NCI-H524 (cell line): Measurements from ENCODE around the gene CRYBA1.
"Not testable (repeated sequence)": the region's sequence is repeated elsewhere in the genome, so short reads cannot be mapped to it uniquely, and the experiment has no call there.

Source experiments
- DNase-seq, 2 experiments: peaks; one replicate each; lab custom pipeline; 2025; lab: John Stamatoyannopoulos, UW

Gene CRYBA1

GRCh38 chr17:29246628-29247027 lies at the start of gene CRYBA1:
TSS of gene CRYBA1 (plus strand) at chr17:29246859. CDS start at chr17:29246864, 5 bp downstream.
- DNase-seq, result peak in 1 of 2 experiments; percentile 34

GRCh38 chr17:29197516-29198272 lies 49.0 kb upstream of the CRYBA1 start:
- DNase-seq, result no peak

DNA sequence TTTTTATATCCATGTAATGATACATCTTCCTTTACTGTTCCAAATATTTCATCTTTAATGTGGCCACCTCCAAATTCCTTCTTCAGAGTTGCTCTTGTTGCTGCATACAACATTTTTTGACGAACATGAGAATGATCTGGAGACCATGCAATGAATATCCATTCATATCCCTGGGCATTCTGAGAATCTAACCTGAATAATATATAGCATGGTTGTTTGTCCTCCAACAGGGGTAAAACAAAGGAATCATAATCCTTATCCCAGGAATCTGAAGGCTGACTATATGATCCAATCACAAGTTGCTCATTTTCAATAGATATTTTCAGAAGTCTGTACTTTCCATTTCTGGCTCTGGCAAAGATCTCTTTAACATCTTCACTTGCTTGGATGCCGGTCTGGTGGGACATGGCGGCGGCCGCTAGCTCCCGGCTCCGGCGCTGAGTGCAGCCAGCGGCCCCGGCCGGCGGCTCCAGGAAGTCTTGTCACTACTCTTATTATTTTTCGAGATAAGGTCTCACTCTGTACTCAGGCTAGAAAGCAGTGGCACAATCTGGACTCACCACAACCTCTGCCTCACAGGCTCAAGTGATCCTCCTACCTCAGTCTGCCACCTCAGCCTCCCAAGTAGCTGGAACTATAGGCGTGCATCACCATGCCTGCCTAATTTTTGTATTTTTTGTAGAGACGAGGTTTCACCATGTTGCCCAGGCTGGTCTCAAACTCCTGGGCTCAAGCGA lies 42.4 kb upstream of the CRYBA1 start:
- DNase-seq, result not testable (repeated sequence)

- no peak for DNase-seq
These were observed 41.6 kb upstream of the CRYBA1 start for GRCh38 chr17:29205047-29205446.

GRCh38 chr17:29207975-29208374 lies 38.7 kb upstream of the CRYBA1 start:
- no peak for DNase-seq

DNA sequence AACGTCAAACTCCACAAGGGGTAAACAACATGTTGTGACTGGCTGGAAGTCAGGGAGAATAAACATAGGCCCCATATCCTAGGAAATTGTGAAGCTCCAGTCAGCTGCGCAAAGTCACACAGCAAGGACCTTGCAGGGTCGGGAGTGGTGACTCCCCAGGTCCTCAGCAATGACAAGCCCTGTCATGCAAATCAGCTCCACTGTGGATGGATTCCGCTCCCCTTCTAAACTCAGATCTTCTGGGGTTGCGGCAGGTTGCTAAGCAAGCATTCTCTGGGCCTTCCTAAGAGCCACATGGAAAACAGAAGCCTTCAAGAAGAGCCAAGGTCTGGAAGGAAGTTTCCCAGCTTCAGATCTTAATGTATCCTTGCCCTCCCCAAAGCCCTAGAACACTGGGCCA lies 37.6 kb upstream of the CRYBA1 start:
- no peak for DNase-seq

- DNase-seq, result no peak
These were observed 35.8 kb upstream of the CRYBA1 start for GRCh38 chr17:29210879-29211278.

- DNase-seq, result no peak
These were observed 34.5 kb upstream of the CRYBA1 start for GRCh38 chr17:29212094-29212631.

DNA sequence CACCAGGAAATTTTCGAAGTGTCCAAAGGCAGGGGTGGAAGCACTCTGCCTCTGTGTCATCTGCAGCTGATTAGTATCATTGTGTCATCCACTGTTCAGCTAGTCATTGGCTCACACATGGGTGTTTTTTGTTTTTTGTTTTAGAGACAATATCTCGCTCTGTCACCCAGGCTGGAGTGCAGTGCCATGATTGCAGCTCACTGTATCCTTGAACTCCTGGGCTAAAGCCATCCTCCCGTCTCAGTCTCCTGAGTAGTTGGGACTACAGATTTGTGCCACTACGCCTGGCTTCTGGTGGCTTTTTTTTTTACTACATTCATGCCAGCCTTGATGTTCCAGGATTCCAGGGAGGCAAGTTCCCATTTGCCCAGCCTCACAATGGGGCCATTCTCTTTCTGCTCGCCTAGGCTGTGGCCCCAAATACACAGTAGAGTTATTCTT lies 34.0 kb upstream of the CRYBA1 start:
- DNase-seq, result no peak

- DNase-seq, result no peak
These were observed 32.2 kb upstream of the CRYBA1 start for GRCh38 chr17:29214215-29215146.

DNA sequence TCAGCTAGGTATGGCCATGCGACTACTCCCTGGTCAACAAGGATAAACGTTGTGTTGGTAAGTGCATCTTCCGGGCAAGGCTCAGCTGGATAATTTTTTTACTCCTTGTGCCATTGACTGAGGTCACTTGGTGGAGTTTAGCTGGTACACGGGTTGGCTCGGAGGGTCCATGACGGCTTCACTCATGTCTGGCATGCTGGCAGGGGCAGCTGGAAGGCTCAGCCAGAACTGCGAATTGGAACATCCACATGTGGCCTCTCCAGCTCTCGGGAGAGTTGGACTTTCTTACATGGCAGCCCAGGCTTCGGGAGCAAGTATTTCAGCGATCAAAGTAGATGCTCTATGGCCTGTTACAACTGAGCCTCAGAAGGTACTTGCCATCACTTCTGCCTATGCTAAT lies 31.5 kb upstream of the CRYBA1 start:
- DNase-seq, result no peak

DNA sequence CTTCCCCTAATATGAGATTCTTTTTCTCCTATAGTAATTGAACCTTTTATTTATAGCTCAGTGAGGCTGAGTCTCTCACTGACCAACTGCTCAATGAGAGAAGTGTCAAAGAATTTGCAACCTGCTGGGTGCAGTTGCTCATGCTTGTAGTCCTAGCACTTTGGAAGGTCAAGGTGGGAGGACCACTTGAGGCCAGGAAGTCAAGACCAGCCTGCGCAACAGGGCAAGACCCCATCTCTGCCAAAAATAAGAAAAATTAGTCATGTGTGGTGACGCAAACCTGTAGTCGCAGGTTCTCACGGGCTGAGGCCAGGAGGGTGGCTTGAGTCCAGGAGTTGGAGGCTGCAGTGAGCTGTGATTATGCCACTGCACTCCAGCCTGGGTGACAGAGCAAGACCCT lies 30.9 kb upstream of the CRYBA1 start:
- DNase-seq, result no peak

DNA sequence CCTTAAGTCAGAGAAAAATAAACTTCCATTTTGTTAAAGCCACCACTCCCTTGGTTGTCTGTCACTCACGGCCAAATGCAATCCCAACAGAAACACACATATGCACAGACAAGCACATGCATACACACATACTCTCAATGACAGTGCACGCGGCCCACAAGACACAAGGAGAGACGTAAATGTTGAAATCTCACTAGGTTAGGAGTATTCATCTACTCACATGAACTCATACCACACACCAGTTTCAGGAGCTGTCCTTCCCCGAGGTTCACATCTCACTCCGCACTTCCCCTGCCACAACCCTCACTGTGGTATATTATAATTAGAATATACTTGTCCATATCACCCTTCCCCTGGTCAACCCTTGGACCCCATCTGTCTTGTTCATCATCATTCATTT lies 30.5 kb upstream of the CRYBA1 start:
- DNase-seq, result no peak

- DNase-seq, result no peak
These were observed 29.8 kb upstream of the CRYBA1 start for GRCh38 chr17:29216856-29217255.

- DNase-seq, result peak; percentile 93 to 94
These were observed 27.1 kb upstream of the CRYBA1 start for GRCh38 chr17:29219378-29220047.

DNA sequence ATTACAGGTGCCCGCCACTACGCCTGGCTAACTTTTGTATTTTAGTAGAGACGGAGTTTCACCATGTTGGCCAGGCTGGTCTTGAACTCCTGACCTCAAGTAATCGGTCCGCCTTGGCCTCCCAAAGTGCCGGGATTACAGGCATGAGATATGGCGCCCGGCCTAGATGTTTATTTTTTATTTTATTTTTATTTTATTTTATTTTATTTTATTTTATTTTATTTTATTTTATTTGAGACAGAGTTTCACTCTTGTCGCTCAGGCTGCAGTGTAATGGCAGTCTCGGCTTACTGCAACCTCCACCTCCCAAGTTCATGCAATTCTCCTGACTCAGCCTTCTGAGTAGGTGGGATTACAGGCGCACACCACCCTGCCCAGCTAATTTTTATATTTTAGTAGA lies 25.3 kb upstream of the CRYBA1 start:
- not testable (repeated sequence) for DNase-seq

DNA sequence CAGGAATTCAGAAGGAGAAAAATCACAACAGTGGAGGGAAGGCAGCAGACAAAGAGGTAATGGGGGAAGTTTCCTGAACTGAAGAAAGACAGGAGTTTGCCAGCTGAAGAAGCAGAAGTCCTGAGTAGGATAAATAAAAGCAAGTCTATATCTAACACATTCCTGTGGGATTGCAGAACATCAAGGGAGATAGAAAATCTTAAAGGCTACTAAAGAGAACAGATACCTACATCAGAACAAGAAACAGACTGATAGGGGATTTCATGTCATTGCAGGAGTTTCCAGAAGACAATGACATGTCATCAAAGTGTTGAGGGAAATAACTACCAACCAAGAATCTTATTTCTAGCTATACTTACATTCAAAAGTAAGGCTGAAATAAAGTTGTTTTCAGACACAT lies 21.3 kb upstream of the CRYBA1 start:
- no peak for DNase-seq

DNA sequence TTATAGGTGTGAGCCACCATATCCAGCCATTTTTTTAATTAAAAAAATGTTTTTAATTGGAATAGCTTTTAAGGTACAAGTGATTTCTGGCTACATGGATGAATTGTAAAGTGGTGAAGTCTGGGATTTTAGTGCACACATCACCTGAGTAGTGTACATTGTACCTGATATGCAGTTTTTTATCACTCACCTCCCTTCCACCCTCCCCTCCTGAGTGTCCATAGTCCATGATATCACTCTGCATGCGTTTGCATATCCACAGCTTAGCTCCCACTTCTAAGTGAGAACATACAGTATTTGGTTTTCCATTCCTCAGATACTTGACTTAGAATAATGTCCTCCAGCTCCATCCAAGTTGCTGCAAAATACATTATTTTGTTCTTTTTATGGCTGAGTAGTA lies 13.4 kb upstream of the CRYBA1 start:
- no peak for DNase-seq

DNA sequence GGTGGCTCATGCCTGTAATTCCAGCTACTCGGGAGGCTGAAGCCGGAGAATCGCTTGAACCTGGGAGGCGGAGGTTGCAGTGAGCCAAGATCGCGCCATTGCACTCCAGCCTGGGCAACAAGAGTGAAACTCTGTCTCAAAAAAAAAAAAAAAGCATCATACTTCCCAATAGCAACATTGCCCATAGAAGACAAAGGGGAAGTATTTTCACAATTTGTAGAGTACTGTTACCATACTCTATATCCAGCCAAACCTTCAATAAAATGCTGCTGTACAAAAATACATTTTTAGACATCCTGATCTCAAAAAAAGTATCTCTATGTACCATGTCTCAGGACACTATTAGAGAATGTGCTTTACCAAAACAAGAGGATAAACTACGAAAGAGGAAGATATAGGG lies 11.7 kb upstream of the CRYBA1 start:
- DNase-seq, result not testable (repeated sequence)

- no peak for DNase-seq
These were observed 10.8 kb upstream of the CRYBA1 start for GRCh38 chr17:29235904-29236303.

DNA sequence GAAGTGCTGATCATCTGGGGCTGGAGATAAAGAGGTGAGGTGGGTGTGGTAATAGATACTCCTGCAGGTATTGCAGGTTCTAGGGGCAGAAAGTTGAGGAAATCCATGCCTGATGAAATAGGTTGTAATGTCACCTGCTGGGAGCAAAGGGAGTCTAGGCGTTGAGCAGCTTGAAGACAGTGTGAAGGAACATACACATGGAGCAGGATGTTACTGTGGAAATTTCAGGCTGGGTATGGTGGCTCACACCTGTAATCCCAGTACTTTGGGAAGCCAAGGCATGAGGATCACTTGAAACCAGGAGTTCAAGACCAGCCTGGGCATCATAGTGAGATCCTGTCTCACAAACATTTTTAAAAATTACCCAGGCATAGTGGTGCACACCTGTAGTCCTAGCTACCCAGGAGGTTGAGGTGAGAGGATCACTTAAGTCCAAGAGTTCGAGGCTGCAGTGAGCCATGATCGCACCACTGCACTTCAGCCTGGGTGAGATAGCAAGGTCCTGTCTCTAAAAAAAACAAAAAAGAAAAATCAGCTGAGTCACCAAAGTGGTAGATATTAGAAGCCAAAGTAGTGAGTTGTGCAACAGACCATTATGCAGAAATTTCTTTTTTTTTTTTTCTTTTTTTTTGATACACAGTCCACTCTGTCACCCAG lies 9.1 kb upstream of the CRYBA1 start:
- no peak for DNase-seq
